ENCODE results near the gene NKX2-3.

- no peak for TF ChIP-seq CTCF (conservative IDR thresholded peaks at IDR 0.05; ENCODE audit: low read length)
- TF ChIP-seq EZH2phosphoT487 (IDR thresholded peaks at IDR 0.05; ENCODE audit: borderline replicate concordance, low read depth, low read length): no peak
Observed at GRCh38 chr10:99573790-99574189, 41.0 kb downstream of the NKX2-3 start.

Data from OCI-LY7 (cell line).